Naive thymus-derived CD4-positive, alpha-beta T cell (primary cell): Measurements from ENCODE around the gene TMEM184A. TPM values are rescaled to one million over a fixed set of nuclear protein-coding genes. Genes with fewer than 3 reads are reported as not detected.
A peak's percentile ranks its signal among the peaks of the same experiment; 100 is the strongest.

Source experiments
- ATAC-seq: fragments of 150-1000 bp; cut with Tn5 transposase; 2 replicates; pipeline ENCODE4 v1.10.0; 2021; ENCODE audit warnings: mild to moderate bottlenecking, moderate library complexity
- CTCF ChIA-PET: fragments of 350-600 bp; sonication (Branson Sonifier 250); formaldehyde crosslinking; loops from one replicate; lab custom pipeline; 2021; ENCODE audit warnings: antibody characterized with exemption; lab: Charles Lee
- POLR2A ChIA-PET: fragments of 350-600 bp; sonication (Branson Sonifier 250); formaldehyde crosslinking; loops from one replicate; lab custom pipeline; 2021; ENCODE audit warnings: antibody characterized with exemption, inconsistent platforms; lab: Charles Lee
- DNase-seq, 9 donors: peaks; one replicate each; pipeline versions ENCODE4 v3.0.0 to v3.0.0-alpha.2; 2020 to 2022; ENCODE audit warnings: mixed read lengths in 1 of 9
- H3K27ac ChIP-seq: one replicate; pipeline ENCODE4 v1.7.0; 2013; ENCODE audit warnings: mild to moderate bottlenecking, low read depth, low read length, moderate library complexity
- H3K27me3 ChIP-seq, 2 donors: one replicate each; pipeline ENCODE4 v1.7.0; 2013; ENCODE audit warnings: low read length in 2 of 2, mild to moderate bottlenecking in 2 of 2, moderate library complexity in 2 of 2; ENCODE audit not compliant: control insufficient read depth in 2 of 2, insufficient read depth in 2 of 2
- H3K36me3 ChIP-seq, 3 experiments: 1 replicate in 2 of 3; 2 replicates in 1 of 3; pipeline ENCODE4 v1.7.0; 2013; ENCODE audit warnings: low read length in 3 of 3, mild to moderate bottlenecking in 3 of 3, moderate library complexity in 1 of 3; ENCODE audit not compliant: insufficient read depth in 3 of 3, control insufficient read depth in 2 of 3
- H3K4me1 ChIP-seq, 2 donors: one replicate each; pipeline ENCODE4 v1.7.0; 2013; ENCODE audit warnings: low read length in 2 of 2, mild to moderate bottlenecking in 2 of 2, moderate library complexity in 1 of 2; ENCODE audit not compliant: control insufficient read depth in 2 of 2, insufficient read depth in 2 of 2
- H3K4me3 ChIP-seq: 2 replicates; pipeline ENCODE4 v1.7.0; 2013; ENCODE audit warnings: mild to moderate bottlenecking, low read length
- H3K9me3 ChIP-seq, 3 experiments: 1 replicate in 2 of 3; 2 replicates in 1 of 3; pipeline ENCODE4 v1.7.0; 2013; ENCODE audit warnings: low read length in 3 of 3; ENCODE audit not compliant: control insufficient read depth in 2 of 3
- H3K27ac Mint-ChIP-seq, 9 donors: one replicate each; pipeline ENCODE4 v1.8.0; 2020 to 2022; ENCODE audit warnings: mixed read lengths in 9 of 9, mild to moderate bottlenecking in 8 of 9, moderate library complexity in 5 of 9, inconsistent platforms in 2 of 9
- H3K27me3 Mint-ChIP-seq, 5 donors: one replicate each; pipeline ENCODE4 v1.8.0; 2021 to 2022; ENCODE audit warnings: mixed read lengths in 5 of 5, mild to moderate bottlenecking in 1 of 5
- H3K36me3 Mint-ChIP-seq, 5 donors: one replicate each; pipeline ENCODE4 v1.8.0; 2020 to 2022; ENCODE audit warnings: mixed read lengths in 5 of 5, mild to moderate bottlenecking in 3 of 5, inconsistent platforms in 1 of 5
- H3K4me1 Mint-ChIP-seq, 7 donors: one replicate each; pipeline ENCODE4 v1.8.0; 2020 to 2022; ENCODE audit warnings: mixed read lengths in 7 of 7, mild to moderate bottlenecking in 3 of 7, inconsistent platforms in 1 of 7
- H3K4me3 Mint-ChIP-seq, 10 donors: one replicate each; pipeline ENCODE4 v1.8.0; 2020 to 2022; ENCODE audit warnings: mild to moderate bottlenecking in 10 of 10, mixed read lengths in 10 of 10, moderate library complexity in 6 of 10, inconsistent platforms in 2 of 10
- H3K9me3 Mint-ChIP-seq, 11 donors: one replicate each; pipeline ENCODE4 v1.8.0; 2020 to 2022; ENCODE audit warnings: mixed read lengths in 11 of 11, mild to moderate bottlenecking in 4 of 11, inconsistent platforms in 1 of 11, moderate library complexity in 1 of 11
- intact Hi-C, 2 donors: fragments of 100-400 bp; cut with micrococcal nuclease; formaldehyde crosslinking; loops; one replicate each; pipeline ENCODE4 v1.15.1; 2023
- polyA plus RNA-seq, 2 donors: library from polyadenylated mRNA; unstranded; fragments of 300-500 nt; fragmentation: Illumina TruSeq; gene quantifications; one replicate each; pipeline ENCODE4 v1.2.3, GENCODE V29; 2021
- total RNA-seq, 6 experiments: library from RNA in 5 of 6; stranded (reverse) in 5 of 6; gene quantifications; 1 replicate in 5 of 6; 2 replicates in 1 of 6; pipeline ENCODE4 v1.2.3 and lab custom pipeline; 2021 to 2026

TMEM184A gene
- total and polyA plus RNA-seq, 7 experiments from 2014 or later = 0.05 to 0.06 TPM; not detected in 5

DNA sequence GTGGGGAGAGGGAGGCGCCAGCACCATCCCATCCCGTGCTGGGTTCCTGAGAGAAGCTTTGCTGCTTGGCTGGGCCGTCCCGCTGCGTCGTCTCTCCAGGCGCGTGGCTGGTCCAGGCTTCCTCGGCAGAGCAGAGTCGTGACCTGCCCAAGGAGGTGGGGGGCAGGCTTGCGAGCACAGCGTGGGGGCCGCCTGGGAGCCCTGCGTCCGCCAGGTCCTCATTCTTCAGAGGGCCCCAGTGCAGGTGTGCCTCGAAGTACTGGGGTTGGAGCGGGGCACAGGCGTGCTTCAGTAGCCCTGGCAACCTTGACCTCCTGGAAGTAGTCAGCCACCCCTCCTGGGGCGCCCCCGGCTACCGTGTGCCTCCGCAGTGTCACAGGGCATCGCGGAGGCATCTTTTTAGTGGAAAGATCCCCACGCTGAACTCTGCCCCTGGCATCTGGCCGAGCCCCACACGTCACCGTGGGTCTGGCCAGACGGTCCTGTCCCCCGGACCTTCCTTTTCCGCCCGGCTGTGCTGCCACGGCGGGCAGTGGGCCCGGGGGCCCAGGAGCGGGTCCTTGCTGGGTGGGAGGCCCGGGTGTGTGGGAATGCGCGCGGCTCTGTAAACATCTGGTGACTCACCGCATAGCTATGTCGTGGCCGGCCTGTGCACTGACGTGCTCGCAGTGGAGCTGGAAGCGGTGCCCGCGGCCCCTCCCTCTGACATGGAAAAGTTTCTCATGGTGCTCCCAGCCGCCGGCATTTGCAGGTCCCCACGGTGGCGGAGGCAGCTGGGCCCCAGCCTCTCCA lies 19.1 kb downstream of the TMEM184A start:
- H3K9me3 Mint-ChIP-seq = peaks cover 0 to 2% (median 0%) of the 10 kb centered on the region in 11 donors
- peaks cover 0 to 4% (median 0%) of the 10 kb centered on the region in 5 donors for H3K36me3 Mint-ChIP-seq
- H3K4me3 Mint-ChIP-seq = no peak overlapping the region
- ATAC-seq = no peak
- Histone ChIP-seq H3K9me3 (no peaks in the 10 kb centered on the region), H3K4me1 (peaks cover 2 to 10% of the 10 kb centered on the region in 2 donors), H3K27me3 (no peaks in the 10 kb centered on the region), H3K4me3 (no peak overlapping the region), H3K27ac (no peak overlapping the region), H3K36me3 (peaks cover 0 to 64% (median 0%) of the 10 kb centered on the region in 3 experiments)
- no peak for DNase-seq
- peaks cover 15 to 28% (median 15%) of the 10 kb centered on the region in 7 donors for H3K4me1 Mint-ChIP-seq
- H3K27ac Mint-ChIP-seq = peak overlapping the region in 1 of 9 donors; percentile 79
- no peaks in the 10 kb centered on the region for H3K27me3 Mint-ChIP-seq
- intact Hi-C loops = loop anchor here in 1 of 2 donors (10.0 kb wide), 1 partner anchor 1018 kb away; the partner anchor contains the start of genes BRAT1 and IQCE
- ChIA-PET CTCF (no interaction called here), POLR2A (no interaction called here)

DNA sequence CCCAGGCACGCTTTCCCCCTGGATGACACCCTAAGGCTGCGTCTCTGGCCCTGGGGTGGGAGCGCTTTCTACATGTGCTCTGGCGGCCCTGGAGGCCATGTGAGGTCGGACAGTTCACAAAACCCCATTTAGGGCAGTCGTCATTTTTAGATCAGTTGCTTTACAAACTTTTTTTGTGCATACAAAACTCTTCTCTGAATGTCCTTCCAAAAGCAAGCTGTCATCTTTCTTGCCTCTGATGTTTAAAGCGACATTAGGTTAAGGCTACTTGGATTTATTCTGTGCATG lies 19.6 kb downstream of the TMEM184A start:
- H3K27me3 Mint-ChIP-seq = peaks cover 0 to 2% (median 0%) of the 10 kb centered on the region in 5 donors
- peaks cover 0 to 59% (median 0%) of the 10 kb centered on the region in 3 experiments for H3K36me3 ChIP-seq
- ChIA-PET CTCF (no interaction called here), POLR2A (no interaction called here)
- H3K4me1 ChIP-seq = peaks cover 7 to 10% of the 10 kb centered on the region in 2 donors
- no peak overlapping the region for H3K4me3 Mint-ChIP-seq
- H3K27ac ChIP-seq = no peak overlapping the region
- H3K9me3 ChIP-seq = no peaks in the 10 kb centered on the region
- ATAC-seq (no peak), DNase-seq (no peak)
- H3K9me3 Mint-ChIP-seq = peaks cover 0 to 4% (median 0%) of the 10 kb centered on the region in 11 donors
- H3K4me3 ChIP-seq = no peak overlapping the region
- intact Hi-C loops = loop anchor here in 1 of 2 donors (10.0 kb wide), 1 partner anchor 1018 kb away; the partner anchor contains the start of genes BRAT1 and IQCE
- peaks cover 0 to 4% (median 0%) of the 10 kb centered on the region in 5 donors for H3K36me3 Mint-ChIP-seq
- no peaks in the 10 kb centered on the region for H3K27me3 ChIP-seq
- H3K4me1 Mint-ChIP-seq = peaks cover 15 to 32% (median 20%) of the 10 kb centered on the region in 7 donors
- peak overlapping the region in 1 of 9 donors; percentile 79 for H3K27ac Mint-ChIP-seq

GRCh38 chr7:1535701-1536454 lies 20.1 kb downstream of the TMEM184A start:
- Histone ChIP-seq H3K4me3 (no peak overlapping the region), H3K27ac (no peak overlapping the region), H3K36me3 (peaks cover 0 to 54% (median 0%) of the 10 kb centered on the region in 3 experiments), H3K4me1 (peaks cover 7 to 10% of the 10 kb centered on the region in 2 donors), H3K27me3 (no peaks in the 10 kb centered on the region), H3K9me3 (no peaks in the 10 kb centered on the region)
- ChIA-PET POLR2A (no interaction called here), CTCF (no interaction called here)
- Mint-ChIP-seq H3K4me3 (no peak overlapping the region), H3K36me3 (peaks cover 0 to 4% (median 0%) of the 10 kb centered on the region in 5 donors), H3K27ac (peak overlapping the region in 3 of 9 donors; percentile 8 to 79 (median 46)), H3K9me3 (peaks cover 0 to 4% (median 0%) of the 10 kb centered on the region in 11 donors), H3K27me3 (peaks cover 0 to 3% (median 0%) of the 10 kb centered on the region in 5 donors), H3K4me1 (peaks cover 15 to 32% (median 21%) of the 10 kb centered on the region in 7 donors)
- intact Hi-C loops = loop anchor here in 1 of 2 donors (10.0 kb wide), 1 partner anchor 1019 kb away; the partner anchor contains the start of genes BRAT1 and IQCE
- no peak for ATAC-seq
- DNase-seq = peak in 1 of 9 donors; percentile 8

GRCh38 chr7:1535100-1535458 lies 20.9 kb downstream of the TMEM184A start:
- ChIA-PET POLR2A (no interaction called here), CTCF (interaction anchor here (0.7 kb wide), 1 partner anchor 44 kb away, joined by 3 read pairs; no protein-coding TSS in a partner anchor)

GRCh38 chr7:1534330-1535099 lies 21.5 kb downstream of the TMEM184A start:
- ChIA-PET POLR2A (interaction anchor here (1.0 kb wide), 1 partner anchor 60 kb away, joined by 3 read pairs; no protein-coding TSS in a partner anchor), CTCF (interaction anchor here (0.6 to 0.7 kb wide), 2 partner anchors 9 to 45 kb away, joined by 3 read pairs; no protein-coding TSS in a partner anchor)
- Mint-ChIP-seq H3K4me3 (peak overlapping the region in 4 of 10 donors; percentile 18 to 49 (median 37)), H3K9me3 (peaks cover 0 to 4% (median 0%) of the 10 kb centered on the region in 11 donors), H3K27me3 (peaks cover 0 to 3% (median 0%) of the 10 kb centered on the region in 5 donors), H3K4me1 (peaks cover 15 to 36% (median 21%) of the 10 kb centered on the region in 7 donors), H3K36me3 (peaks cover 0 to 4% (median 0%) of the 10 kb centered on the region in 5 donors), H3K27ac (peak overlapping the region in 5 of 9 donors; percentile 36 to 98 (median 73))
- Histone ChIP-seq H3K9me3 (no peaks in the 10 kb centered on the region), H3K4me3 (no peak overlapping the region), H3K4me1 (peaks cover 7 to 10% of the 10 kb centered on the region in 2 donors), H3K27ac (peak overlapping the region; percentile 90), H3K36me3 (peaks cover 0 to 41% (median 0%) of the 10 kb centered on the region in 3 experiments), H3K27me3 (no peaks in the 10 kb centered on the region)
- intact Hi-C loops = loop anchor here (5.0 to 10.0 kb wide), 3 partner anchors 408 to 1020 kb away; partner anchors contain the start of genes BRAT1 (in 1 of the 2), GPR146 (in 1 of the 2) and IQCE (in 1 of the 2)
- DNase-seq (no peak), ATAC-seq (no peak)

More at GRCh38 chr7:1535100-1535458, 20.9 kb downstream of the TMEM184A start:
- Mint-ChIP-seq H3K4me3 (peak overlapping the region in 1 of 10 donors; percentile 49), H3K9me3 (peaks cover 0 to 4% (median 0%) of the 10 kb centered on the region in 11 donors), H3K4me1 (peaks cover 15 to 34% (median 21%) of the 10 kb centered on the region in 7 donors), H3K36me3 (peaks cover 0 to 4% (median 0%) of the 10 kb centered on the region in 5 donors), H3K27ac (peak overlapping the region in 1 of 9 donors; percentile 75), H3K27me3 (peaks cover 0 to 3% (median 0%) of the 10 kb centered on the region in 5 donors)
- Histone ChIP-seq H3K36me3 (peaks cover 0 to 47% (median 0%) of the 10 kb centered on the region in 3 experiments), H3K4me3 (no peak overlapping the region), H3K27ac (no peak overlapping the region), H3K27me3 (no peaks in the 10 kb centered on the region), H3K9me3 (no peaks in the 10 kb centered on the region), H3K4me1 (peaks cover 7 to 10% of the 10 kb centered on the region in 2 donors)
- no peak for DNase-seq
- no peak for ATAC-seq
- intact Hi-C loops = loop anchor here in 1 of 2 donors (10.0 kb wide), 1 partner anchor 1020 kb away; the partner anchor contains the start of genes BRAT1 and IQCE
